DMS114 treated with DMSO at 0.1 percent for 48 hours (cell line): ENCODE measurements around the gene APBB1.

Experiments used
- DNase-seq: peaks from one replicate; lab custom pipeline; 2025; ENCODE audit not compliant: unreplicated experiment; lab: John Stamatoyannopoulos, UW

Gene APBB1

GRCh38 chr11:6417907-6418556 is 862 bp downstream of the APBB1 start:
- no peak for DNase-seq

- DNase-seq = no peak
Measured at GRCh38 chr11:6415797-6416196, 3.1 kb downstream of the APBB1 start.

- DNase-seq = no peak
Measured at GRCh38 chr11:6414874-6415328, 4.0 kb downstream of the APBB1 start.

GRCh38 chr11:6413791-6414201 is 5.1 kb downstream of the APBB1 start:
- DNase-seq = no peak

GRCh38 chr11:6411594-6412031 is 7.3 kb downstream of the APBB1 start:
- no peak for DNase-seq

- DNase-seq = no peak
Measured at GRCh38 chr11:6410695-6411430, 8.0 kb downstream of the APBB1 start.

- no peak for DNase-seq
Measured at GRCh38 chr11:6406370-6406769, 12.5 kb downstream of the APBB1 start.

GRCh38 chr11:6405846-6406245 is 13.0 kb downstream of the APBB1 start:
- DNase-seq = no peak

- DNase-seq = no peak
Measured at GRCh38 chr11:6405052-6405667, 13.7 kb downstream of the APBB1 start.

- DNase-seq = no peak
Measured at GRCh38 chr11:6404342-6405051, 14.4 kb downstream of the APBB1 start.

GRCh38 chr11:6403539-6403938 is 15.4 kb downstream of the APBB1 start:
- no peak for DNase-seq

GRCh38 chr11:6402561-6402981 is 16.3 kb downstream of the APBB1 start:
- no peak for DNase-seq

- no peak for DNase-seq
Measured at GRCh38 chr11:6402061-6402470, 16.8 kb downstream of the APBB1 start.

GRCh38 chr11:6401464-6401863 is 17.4 kb downstream of the APBB1 start:
- no peak for DNase-seq

- DNase-seq = no peak
Measured at GRCh38 chr11:6400431-6401345, 18.2 kb downstream of the APBB1 start.

GRCh38 chr11:6397636-6398035 is 21.3 kb downstream of the APBB1 start:
- no peak for DNase-seq

GRCh38 chr11:6397156-6397555 is 21.7 kb downstream of the APBB1 start:
- no peak for DNase-seq

- DNase-seq = no peak
Measured at GRCh38 chr11:6395470-6396060, 23.3 kb downstream of the APBB1 start.

GRCh38 chr11:6393989-6394670 is 24.8 kb downstream of the APBB1 start:
- no peak for DNase-seq
